GM23248 (cell line): ENCODE measurements around the gene RELN. TPM values are rescaled to one million over a fixed set of nuclear protein-coding genes. Genes with fewer than 3 reads are reported as not detected.

ENCODE experiments used
- DNase-seq: peaks from one replicate; pipeline ENCODE4 v3.0.0-alpha.2; 2015
- H2AFZ ChIP-seq: fragments of 200-600 bp; sonication (generic); 2 replicates; pipeline ENCODE4 v1.6.1; 2016; ENCODE audit warnings: antibody characterized with exemption
- H3F3A ChIP-seq: fragments of 200-600 bp; sonication (generic); 2 replicates; pipeline ENCODE4 v1.6.1; 2016; ENCODE audit warnings: mild to moderate bottlenecking, antibody characterized with exemption, mixed run types; ENCODE audit not compliant: insufficient read depth
- H3K27ac ChIP-seq: fragments of 200-600 bp; sonication (generic); 2 replicates; pipeline ENCODE4 v1.5.1; 2016; ENCODE audit warnings: mild to moderate bottlenecking
- H3K27me3 ChIP-seq: fragments of 200-600 bp; sonication (generic); replicated peaks from 2 replicates; pipeline ENCODE4 v1.6.1; 2016; ENCODE audit warnings: mild to moderate bottlenecking; ENCODE audit not compliant: insufficient read depth
- H3K36me3 ChIP-seq: fragments of 200-600 bp; sonication (generic); 2 replicates; pipeline ENCODE4 v1.6.1; 2016; ENCODE audit warnings: low read depth, mild to moderate bottlenecking
- H3K4me1 ChIP-seq: fragments of 200-600 bp; sonication (generic); 2 replicates; pipeline ENCODE4 v1.6.1; 2016; ENCODE audit warnings: mild to moderate bottlenecking; ENCODE audit not compliant: insufficient read depth
- H3K4me2 ChIP-seq: fragments of 200-600 bp; sonication (generic); one replicate; pipeline ENCODE4 v1.6.1; 2016; ENCODE audit warnings: mild to moderate bottlenecking; ENCODE audit not compliant: unreplicated experiment
- H3K4me3 ChIP-seq: fragments of 200-600 bp; sonication (generic); 2 replicates; pipeline ENCODE4 v1.5.1; 2016; ENCODE audit warnings: mild to moderate bottlenecking
- H3K79me2 ChIP-seq: fragments of 200-600 bp; sonication (generic); 2 replicates; pipeline ENCODE4 v1.6.1; 2016; ENCODE audit warnings: mild to moderate bottlenecking; ENCODE audit not compliant: insufficient read depth
- H3K9ac ChIP-seq: fragments of 200-600 bp; sonication (generic); 2 replicates; pipeline ENCODE4 v1.6.1; 2016; ENCODE audit warnings: mild to moderate bottlenecking
- H3K9me2 ChIP-seq: fragments of 200-600 bp; sonication (generic); 2 replicates; pipeline ENCODE4 v1.6.1; 2016; ENCODE audit warnings: mixed run types, mild to moderate bottlenecking, moderate library complexity; ENCODE audit not compliant: insufficient read depth
- H3K9me3 ChIP-seq: fragments of 200-600 bp; sonication (generic); one replicate; pipeline ENCODE4 v1.6.1; 2017; ENCODE audit warnings: low read depth
- H4K20me1 ChIP-seq: fragments of 200-600 bp; sonication (generic); 2 replicates; pipeline ENCODE4 v1.6.0; 2016; ENCODE audit not compliant: insufficient read depth
- EZH2 ChIP-seq: fragments of 200-600 bp; sonication (generic); IDR thresholded peaks from 2 replicates; pipeline ENCODE4 v1.6.1; 2018; ENCODE audit warnings: antibody characterized with exemption, mild to moderate bottlenecking; ENCODE audit not compliant: insufficient read depth, poor library complexity, severe bottlenecking
- EZH2phosphoT487 ChIP-seq: fragments of 200-600 bp; sonication (generic); IDR thresholded peaks from 2 replicates; pipeline ENCODE4 v1.6.1; 2018; ENCODE audit warnings: antibody characterized with exemption, moderate library complexity, mild to moderate bottlenecking, low read depth; ENCODE audit not compliant: insufficient read depth
- WGBS, 2 experiments: methylation state at CpG; one replicate each; pipeline ENCODE4 v1.1.6; 2015 to 2017; ENCODE audit warnings: low lambda C conversion rate in 2 of 2, low coverage in 1 of 2; ENCODE audit errors: missing lambda C conversion rate in 2 of 2; 5-methylcytosine and 5-hydroxymethylcytosine counted together
- in situ Hi-C: fragments of 300-500 bp; cut with MboI; formaldehyde crosslinking; loops from 2 replicates; pipeline ENCODE4 v1.15.0; 2020
- polyA plus RNA-seq: library from polyadenylated mRNA; unstranded; fragments of >200 nt; fragmentation: Nextera tagmentation; extraction: Ambion mirVana; gene quantifications from 2 replicates; pipeline ENCODE4 v1.2.1, GENCODE V29; 2016
- total RNA-seq: library from RNA; depleted of rRNA; stranded (reverse); fragments of >200 nt; shearing (Covaris generic); gene quantifications from 2 replicates; pipeline ENCODE4 v1.2.3, GENCODE V29; 2014

Gene RELN
- total and polyA plus RNA-seq, 2 experiments from 2014 or later: 0.76 to 0.97 TPM

DNA sequence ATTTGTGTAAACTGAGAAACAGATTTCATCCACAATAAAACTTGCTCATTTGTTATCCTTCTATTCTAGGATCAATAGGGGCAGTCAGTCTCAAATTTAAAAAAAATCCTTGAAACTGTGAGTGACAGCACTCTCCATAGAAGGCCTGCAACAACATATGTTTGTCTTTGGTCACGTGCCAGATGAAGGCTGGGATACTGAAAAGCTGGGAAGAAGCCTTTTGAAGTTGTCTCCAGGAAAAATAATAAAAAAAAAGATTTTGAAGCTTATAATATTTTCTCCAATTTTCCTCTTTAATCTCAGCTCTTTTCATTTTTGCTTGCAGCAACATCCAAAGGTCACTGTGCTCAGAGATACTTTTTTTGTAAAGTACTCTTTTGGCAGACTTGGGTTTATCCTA is 414.9 kb downstream of the RELN start:
- no peak for DNase-seq
- Histone ChIP-seq H3K4me1 (no peaks in the 10 kb centered on the region), H3K36me3 (no peaks in the 10 kb centered on the region), H3F3A (no peaks in the 10 kb centered on the region), H3K9me2 (no peaks in the 10 kb centered on the region), H2AFZ (no peak overlapping the region), H4K20me1 (no peaks in the 10 kb centered on the region), H3K4me3 (no peak overlapping the region), H3K9ac (no peak overlapping the region), H3K79me2 (no peaks in the 10 kb centered on the region), H3K9me3 (no peaks in the 10 kb centered on the region), H3K27me3 (no peaks in the 10 kb centered on the region), H3K4me2 (no peak overlapping the region), H3K27ac (no peak overlapping the region)
- WGBS, 2 experiments: 56 to 60% methylated on average over 1 of the region's 1 CpG
- in situ Hi-C loops: loop anchor here (10.0 kb wide), 1 partner anchor 590 kb away; no protein-coding TSS in a partner anchor
- TF ChIP-seq EZH2: no peak
- no peak for TF ChIP-seq EZH2phosphoT487

DNA sequence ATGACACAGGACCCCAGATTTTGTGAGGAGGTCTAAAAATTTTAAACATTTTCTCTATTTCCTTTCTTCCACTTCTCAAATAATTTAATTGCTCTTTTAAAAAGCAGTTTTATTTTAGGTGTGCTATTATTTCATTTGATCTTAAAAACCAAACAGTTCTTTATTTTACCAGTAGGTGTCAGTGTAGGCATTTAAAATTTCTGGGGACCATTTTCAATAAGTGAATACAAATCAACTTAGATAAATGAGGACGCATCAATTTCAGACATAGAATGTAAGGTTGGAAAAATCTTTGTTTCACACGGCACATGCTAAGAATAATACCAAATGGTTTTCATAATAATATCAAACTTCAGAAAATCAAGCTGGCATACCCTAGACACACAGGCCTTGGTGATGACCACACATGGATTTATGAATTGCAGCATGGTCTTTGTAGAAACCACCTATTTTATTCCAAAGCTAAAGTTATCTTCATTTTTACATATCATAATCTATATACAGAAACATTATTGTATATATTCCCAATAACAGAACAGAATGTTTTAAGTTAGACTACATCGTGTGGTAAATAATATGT is 415.9 kb downstream of the RELN start:
- DNase-seq: peak; percentile 41
- H2AFZ ChIP-seq: no peak overlapping the region
- H3F3A ChIP-seq: no peaks in the 10 kb centered on the region
- no peaks in the 10 kb centered on the region for H3K36me3 ChIP-seq
- in situ Hi-C loops: loop anchor here (10.0 kb wide), 1 partner anchor 591 kb away; no protein-coding TSS in a partner anchor
- no peaks in the 10 kb centered on the region for H3K4me1 ChIP-seq
- no peaks in the 10 kb centered on the region for H4K20me1 ChIP-seq
- H3K79me2 ChIP-seq: no peaks in the 10 kb centered on the region
- WGBS, 2 experiments: 35 to 36% methylated on average over 3 of the region's 3 CpGs
- no peak overlapping the region for H3K4me3 ChIP-seq
- no peaks in the 10 kb centered on the region for H3K9me2 ChIP-seq
- H3K27me3 ChIP-seq: no peaks in the 10 kb centered on the region
- TF ChIP-seq EZH2phosphoT487 (no peak), EZH2 (no peak)
- no peak overlapping the region for H3K4me2 ChIP-seq
- H3K9ac ChIP-seq: no peak overlapping the region
- H3K27ac ChIP-seq: no peak overlapping the region
- H3K9me3 ChIP-seq: no peaks in the 10 kb centered on the region

DNA sequence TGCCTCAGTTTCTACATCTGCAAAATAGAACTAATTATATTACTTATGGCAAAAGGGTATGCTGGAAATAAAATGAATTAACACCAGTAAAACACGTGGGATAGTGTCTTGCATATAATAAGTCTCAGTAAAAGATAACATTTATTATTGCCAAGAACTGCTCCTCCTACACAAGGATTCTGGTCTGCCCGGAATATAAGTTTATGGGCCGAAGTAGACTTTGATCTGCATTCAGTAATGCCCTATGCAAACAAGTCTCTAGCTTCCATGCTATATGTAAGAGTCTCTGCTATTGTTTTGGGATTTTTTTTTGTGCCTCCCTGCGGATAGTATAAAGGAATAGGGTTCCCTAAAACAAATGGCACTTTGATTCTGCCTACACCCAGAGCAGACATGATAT is 417.9 kb downstream of the RELN start:
- Histone ChIP-seq H3K4me2 (no peak overlapping the region), H3K36me3 (no peaks in the 10 kb centered on the region), H3K9me2 (no peaks in the 10 kb centered on the region), H3K4me1 (no peaks in the 10 kb centered on the region), H3K27me3 (no peaks in the 10 kb centered on the region), H3K27ac (no peak overlapping the region), H3K9ac (no peak overlapping the region), H3F3A (no peaks in the 10 kb centered on the region), H3K9me3 (no peaks in the 10 kb centered on the region), H2AFZ (no peak overlapping the region), H4K20me1 (no peaks in the 10 kb centered on the region), H3K79me2 (no peaks in the 10 kb centered on the region), H3K4me3 (no peak overlapping the region)
- in situ Hi-C loops: loop anchor here (10.0 kb wide), 1 partner anchor 593 kb away; no protein-coding TSS in a partner anchor
- TF ChIP-seq EZH2phosphoT487: no peak
- TF ChIP-seq EZH2: no peak
- no peak for DNase-seq
- 52 to 53% methylated on average over 4 of the region's 4 CpGs for WGBS, 2 experiments

- no peak for DNase-seq
- Histone ChIP-seq H2AFZ (no peak overlapping the region), H3F3A (no peaks in the 10 kb centered on the region), H3K4me3 (no peak overlapping the region), H3K27ac (no peak overlapping the region), H3K4me1 (no peaks in the 10 kb centered on the region), H3K4me2 (no peak overlapping the region), H3K9me2 (no peaks in the 10 kb centered on the region), H3K9ac (no peak overlapping the region), H3K9me3 (no peaks in the 10 kb centered on the region), H3K27me3 (no peaks in the 10 kb centered on the region), H3K36me3 (no peaks in the 10 kb centered on the region), H4K20me1 (no peaks in the 10 kb centered on the region), H3K79me2 (no peaks in the 10 kb centered on the region)
- WGBS, 2 experiments: 74 to 80% methylated on average over 4 of the region's 4 CpGs
- TF ChIP-seq EZH2: no peak
- TF ChIP-seq EZH2phosphoT487: no peak
- in situ Hi-C loops: loop anchor here (10.0 kb wide), 1 partner anchor 595 kb away; no protein-coding TSS in a partner anchor
Observed at GRCh38 chr7:103569621-103570305, 419.7 kb downstream of the RELN start.
